Measurements from ENCODE around the gene TOR2A.

The TOR2A gene

DNA sequence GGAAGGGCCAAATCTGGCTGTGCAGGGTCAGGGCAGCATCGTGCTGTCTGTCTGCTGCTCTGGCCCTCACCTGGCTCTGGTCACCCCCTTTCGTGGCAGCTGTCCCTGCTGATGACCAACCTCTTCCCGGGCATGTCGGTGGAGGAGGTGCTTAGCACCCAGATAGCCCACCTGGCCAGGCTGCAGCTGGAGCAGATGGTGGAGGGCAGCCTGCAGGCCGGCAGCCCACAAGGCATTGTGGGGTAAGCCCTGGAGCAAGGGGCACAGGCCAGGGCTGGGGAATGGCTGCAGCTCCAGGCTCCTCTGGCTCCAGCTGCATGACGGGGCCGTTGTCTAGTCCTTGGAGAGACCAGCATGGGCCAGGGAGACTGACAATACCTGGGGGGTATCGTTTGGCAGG lies 8.2 kb downstream of the TOR2A start:
- Histone ChIP-seq H3K4me1 (no peaks in the 10 kb centered on the region), H3K79me2 (no peaks in the 10 kb centered on the region), H3K4me3 (ENCODE audit: low read depth, low read length) (no peak overlapping the region), H3K27ac (no peak overlapping the region), H3K9ac (no peak overlapping the region), H3K4me2 (ENCODE audit: low read length) (no peak overlapping the region), H3K36me3 (ENCODE audit: control insufficient read depth, insufficient read depth, low read length) (no peaks in the 10 kb centered on the region), H3K27me3 (ENCODE audit: control insufficient read depth, insufficient read depth, low read length) (no peaks in the 10 kb centered on the region), H3K9me3 (ENCODE audit: control insufficient read depth, low read length) (no peaks in the 10 kb centered on the region), H2AFZ (no peak overlapping the region)
- TF ChIP-seq, protein P1, sequence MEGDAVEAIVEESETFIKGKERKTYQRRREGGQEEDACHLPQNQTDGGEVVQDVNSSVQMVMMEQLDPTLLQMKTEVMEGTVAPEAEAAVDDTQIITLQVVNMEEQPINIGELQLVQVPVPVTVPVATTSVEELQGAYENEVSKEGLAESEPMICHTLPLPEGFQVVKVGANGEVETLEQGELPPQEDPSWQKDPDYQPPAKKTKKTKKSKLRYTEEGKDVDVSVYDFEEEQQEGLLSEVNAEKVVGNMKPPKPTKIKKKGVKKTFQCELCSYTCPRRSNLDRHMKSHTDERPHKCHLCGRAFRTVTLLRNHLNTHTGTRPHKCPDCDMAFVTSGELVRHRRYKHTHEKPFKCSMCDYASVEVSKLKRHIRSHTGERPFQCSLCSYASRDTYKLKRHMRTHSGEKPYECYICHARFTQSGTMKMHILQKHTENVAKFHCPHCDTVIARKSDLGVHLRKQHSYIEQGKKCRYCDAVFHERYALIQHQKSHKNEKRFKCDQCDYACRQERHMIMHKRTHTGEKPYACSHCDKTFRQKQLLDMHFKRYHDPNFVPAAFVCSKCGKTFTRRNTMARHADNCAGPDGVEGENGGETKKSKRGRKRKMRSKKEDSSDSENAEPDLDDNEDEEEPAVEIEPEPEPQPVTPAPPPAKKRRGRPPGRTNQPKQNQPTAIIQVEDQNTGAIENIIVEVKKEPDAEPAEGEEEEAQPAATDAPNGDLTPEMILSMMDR (IDR thresholded peaks at IDR 0.05), result no peak

DNA sequence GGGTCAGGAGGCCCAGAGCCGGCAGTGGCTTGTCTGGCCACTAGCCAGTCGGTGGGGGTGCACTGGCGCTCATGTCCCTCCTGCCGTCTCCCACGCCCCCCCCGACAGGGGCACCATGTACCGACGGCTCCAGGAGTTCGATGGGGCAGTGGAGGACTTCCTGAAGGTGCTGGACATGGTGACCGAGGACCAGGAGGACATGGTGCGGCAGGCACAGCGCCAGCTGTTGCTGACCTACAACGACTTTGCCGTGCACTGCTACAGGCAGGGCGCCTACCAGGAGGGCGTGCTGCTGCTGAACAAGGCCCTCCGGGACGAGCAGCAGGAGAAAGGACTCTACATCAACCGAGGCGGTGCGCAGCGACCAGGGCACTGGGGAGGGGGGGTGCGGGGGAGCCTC lies 11.1 kb downstream of the TOR2A start:
- Histone ChIP-seq H3K36me3 (ENCODE audit: control insufficient read depth, insufficient read depth, low read length) (no peaks in the 10 kb centered on the region), H2AFZ (no peak overlapping the region), H3K27me3 (ENCODE audit: control insufficient read depth, insufficient read depth, low read length) (no peaks in the 10 kb centered on the region), H3K9me3 (ENCODE audit: control insufficient read depth, low read length) (no peaks in the 10 kb centered on the region), H3K4me2 (ENCODE audit: low read length) (no peak overlapping the region), H3K9ac (no peak overlapping the region), H3K4me1 (no peaks in the 10 kb centered on the region), H3K27ac (no peak overlapping the region), H3K79me2 (no peaks in the 10 kb centered on the region), H3K4me3 (ENCODE audit: low read depth, low read length) (no peak overlapping the region)
- TF ChIP-seq, protein P1 (IDR thresholded peaks at IDR 0.05), result no peak

DNA sequence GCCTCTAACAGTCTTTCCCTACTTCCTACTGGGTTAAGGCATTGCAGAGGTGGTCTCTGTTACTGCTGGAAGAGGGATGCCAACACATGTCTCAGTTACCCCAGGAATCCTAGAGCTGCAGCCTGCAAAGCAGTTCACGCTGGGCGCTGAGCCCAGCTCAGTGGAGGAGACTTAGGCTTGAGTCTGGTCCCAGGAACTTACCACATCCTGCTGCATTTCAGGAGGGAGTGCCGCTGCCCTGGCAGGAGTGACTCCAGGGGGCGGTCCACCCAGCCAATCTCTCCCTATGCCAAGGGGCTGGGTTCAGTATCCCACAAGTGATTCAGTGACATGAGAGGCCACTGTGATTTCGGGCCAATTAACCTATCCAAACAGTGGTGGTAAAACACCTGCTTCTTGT lies 11.7 kb downstream of the TOR2A start:
- Histone ChIP-seq H3K4me3 (ENCODE audit: low read depth, low read length) (no peak overlapping the region), H3K4me1 (no peaks in the 10 kb centered on the region), H2AFZ (no peak overlapping the region), H3K36me3 (ENCODE audit: control insufficient read depth, insufficient read depth, low read length) (no peaks in the 10 kb centered on the region), H3K9me3 (ENCODE audit: control insufficient read depth, low read length) (no peaks in the 10 kb centered on the region), H3K27ac (no peak overlapping the region), H3K27me3 (ENCODE audit: control insufficient read depth, insufficient read depth, low read length) (no peaks in the 10 kb centered on the region), H3K9ac (no peak overlapping the region), H3K79me2 (no peaks in the 10 kb centered on the region), H3K4me2 (ENCODE audit: low read length) (no peak overlapping the region)
- TF ChIP-seq, protein P1 (IDR thresholded peaks at IDR 0.05), result no peak

DNA sequence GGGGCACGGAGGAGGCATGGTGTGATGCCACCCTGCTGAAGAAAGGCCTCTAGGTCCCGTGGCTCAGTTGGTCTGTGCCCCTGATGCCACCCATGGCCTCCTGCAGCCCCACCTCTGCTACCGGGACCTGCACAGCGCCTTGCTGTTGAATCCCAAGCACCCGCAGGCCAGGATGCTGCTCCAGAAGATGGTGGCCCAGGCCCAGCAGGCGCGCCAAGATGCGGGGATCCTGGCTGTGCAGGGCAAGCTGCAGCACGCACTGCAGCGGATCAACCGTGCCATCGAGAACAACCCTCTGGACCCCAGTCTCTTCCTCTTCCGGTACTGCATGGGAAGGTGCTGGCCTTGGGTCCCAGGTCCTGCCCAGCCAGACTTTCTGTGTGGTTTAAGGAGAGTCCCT lies 12.1 kb downstream of the TOR2A start:
- Histone ChIP-seq H3K27me3 (ENCODE audit: control insufficient read depth, insufficient read depth, low read length) (no peaks in the 10 kb centered on the region), H3K36me3 (ENCODE audit: control insufficient read depth, insufficient read depth, low read length) (no peaks in the 10 kb centered on the region), H2AFZ (no peak overlapping the region), H3K4me1 (no peaks in the 10 kb centered on the region), H3K9me3 (ENCODE audit: control insufficient read depth, low read length) (no peaks in the 10 kb centered on the region), H3K79me2 (no peaks in the 10 kb centered on the region), H3K9ac (no peak overlapping the region), H3K4me3 (ENCODE audit: low read depth, low read length) (no peak overlapping the region), H3K27ac (no peak overlapping the region), H3K4me2 (ENCODE audit: low read length) (no peak overlapping the region)
- TF ChIP-seq, protein P1 (IDR thresholded peaks at IDR 0.05), result no peak

DNA sequence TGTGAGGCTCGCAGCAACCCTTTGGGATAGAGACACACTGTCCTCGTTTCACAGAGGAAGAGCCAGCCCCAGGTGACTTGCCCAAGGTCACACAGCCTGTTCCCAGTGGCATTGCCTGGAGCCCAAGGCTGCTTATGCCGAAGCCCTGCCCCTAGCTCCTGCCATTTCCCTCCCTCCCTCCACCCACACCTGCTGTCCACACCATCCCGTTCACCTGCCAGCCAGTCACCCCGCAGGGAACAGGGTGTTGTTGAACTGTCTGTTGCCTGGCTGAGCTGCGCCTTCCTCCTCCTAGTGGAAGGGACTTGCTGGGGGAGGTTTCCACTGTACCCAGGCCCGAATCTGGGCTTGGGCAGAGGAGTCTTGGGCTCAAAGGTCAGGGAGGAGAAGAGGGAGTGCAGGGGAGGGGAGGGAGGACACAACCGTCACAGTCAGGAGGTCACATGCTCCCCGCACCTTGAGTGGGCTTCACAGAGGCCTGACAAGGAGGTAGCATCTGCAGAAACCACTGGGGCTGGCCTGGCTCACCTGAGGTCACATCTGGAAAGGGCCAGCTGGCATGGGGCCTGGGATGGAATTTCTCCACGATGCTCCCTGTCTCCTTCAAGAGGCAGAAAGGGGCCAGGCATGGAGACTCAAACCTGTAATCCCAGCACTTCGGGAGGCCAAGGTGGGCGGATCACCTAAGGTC lies 12.9 kb downstream of the TOR2A start:
- H3K4me1 ChIP-seq, result no peaks in the 10 kb centered on the region
- TF ChIP-seq, protein P1 (IDR thresholded peaks at IDR 0.05), result no peak
- no peaks in the 10 kb centered on the region for H3K79me2 ChIP-seq
- no peak overlapping the region for H3K4me3 ChIP-seq (ENCODE audit: low read depth, low read length)
- no peaks in the 10 kb centered on the region for H3K9me3 ChIP-seq (ENCODE audit: control insufficient read depth, low read length)
- H2AFZ ChIP-seq, result no peak overlapping the region
- no peaks in the 10 kb centered on the region for H3K36me3 ChIP-seq (ENCODE audit: control insufficient read depth, insufficient read depth, low read length)
- no peaks in the 10 kb centered on the region for H3K27me3 ChIP-seq (ENCODE audit: control insufficient read depth, insufficient read depth, low read length)
- H3K4me2 ChIP-seq (ENCODE audit: low read length), result no peak overlapping the region
- no peak overlapping the region for H3K27ac ChIP-seq
- no peak overlapping the region for H3K9ac ChIP-seq

Data from parathyroid adenoma (tissue), 2 donors.